Measurements from ENCODE around the gene CDC45.
A peak's percentile ranks its signal among the peaks of the same experiment; 100 is the strongest.

The CDC45 gene

DNA sequence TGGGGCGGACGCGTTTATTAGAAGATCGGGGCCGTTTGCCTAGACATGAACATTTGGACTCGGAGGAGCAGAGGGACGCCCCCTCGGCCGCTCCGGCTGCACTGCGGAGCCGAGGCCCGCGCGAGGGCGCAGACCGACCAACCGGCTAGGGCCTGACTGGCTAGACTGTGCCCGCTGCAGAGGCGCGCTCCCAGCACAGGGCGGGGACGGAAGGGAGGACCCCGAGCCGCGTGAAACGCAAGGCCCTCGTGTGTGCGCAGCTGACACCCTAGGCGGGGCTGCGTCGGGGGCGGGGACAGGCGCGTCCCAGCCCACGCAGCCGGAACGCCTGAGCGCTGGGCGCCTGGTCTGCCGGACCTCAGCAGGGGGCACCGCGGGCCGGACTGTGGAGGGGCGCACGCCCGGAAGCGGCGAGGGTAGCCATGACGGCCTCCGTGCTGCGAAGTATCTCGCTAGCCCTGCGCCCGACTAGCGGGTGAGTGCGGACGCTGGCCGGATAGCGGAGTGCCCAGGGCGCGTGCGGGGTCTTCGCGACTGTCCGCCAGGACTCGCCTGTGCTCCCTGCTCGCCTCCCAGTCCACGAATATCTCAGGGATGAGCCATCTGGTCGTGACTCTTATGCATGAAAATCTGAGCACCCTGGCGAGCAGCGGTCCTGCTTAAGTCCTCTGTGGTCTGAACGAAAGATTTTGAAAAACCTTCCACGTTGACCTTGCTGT is 47.4 kb upstream of the CDC45 start, which contains the start of gene MRPL40 (continued):
- TF ChIP-seq, protein P1, sequence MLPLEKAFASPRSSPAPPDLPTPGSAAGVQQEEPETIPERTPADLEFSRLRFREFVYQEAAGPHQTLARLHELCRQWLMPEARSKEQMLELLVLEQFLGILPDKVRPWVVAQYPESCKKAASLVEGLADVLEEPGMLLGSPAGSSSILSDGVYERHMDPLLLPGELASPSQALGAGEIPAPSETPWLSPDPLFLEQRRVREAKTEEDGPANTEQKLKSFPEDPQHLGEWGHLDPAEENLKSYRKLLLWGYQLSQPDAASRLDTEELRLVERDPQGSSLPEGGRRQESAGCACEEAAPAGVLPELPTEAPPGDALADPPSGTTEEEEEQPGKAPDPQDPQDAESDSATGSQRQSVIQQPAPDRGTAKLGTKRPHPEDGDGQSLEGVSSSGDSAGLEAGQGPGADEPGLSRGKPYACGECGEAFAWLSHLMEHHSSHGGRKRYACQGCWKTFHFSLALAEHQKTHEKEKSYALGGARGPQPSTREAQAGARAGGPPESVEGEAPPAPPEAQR (tag by site-specific recombination; IDR thresholded peaks at IDR 0.05) = peak; percentile 89; the same call in 1 of the 2 replicates
- TF ChIP-seq ZBTB7A (tag by site-specific recombination; IDR thresholded peaks at IDR 0.05; ENCODE audit: low read depth) = peak; percentile 77; the same call in 1 of the 2 replicates
- TF ChIP-seq ZNF2 (tag by site-specific recombination; IDR thresholded peaks at IDR 0.05) = peak; percentile 66; the same call in 1 of the 2 replicates
- TF ChIP-seq ZNF16 (tag by site-specific recombination; IDR thresholded peaks at IDR 0.05; ENCODE audit: low read depth) = no peak
- no peak for TF ChIP-seq ZNF670 (tag by site-specific recombination; IDR thresholded peaks at IDR 0.05; ENCODE audit: low read depth)
- peak; percentile 93 for TF ChIP-seq SP2 (tag by site-specific recombination; IDR thresholded peaks at IDR 0.05)
- no peak for TF ChIP-seq ZNF791 (tag by site-specific recombination; IDR thresholded peaks at IDR 0.05)
- peak; percentile 18; the same call in 1 of the 2 replicates for TF ChIP-seq OVOL3 (tag by site-specific recombination; IDR thresholded peaks at IDR 0.05)
- TF ChIP-seq ZNF548 (tag by site-specific recombination; IDR thresholded peaks at IDR 0.05) = no peak
- TF ChIP-seq ZNF248 (tag by site-specific recombination; IDR thresholded peaks at IDR 0.05) = no peak
- no peak for TF ChIP-seq ZNF521 (tag by site-specific recombination; IDR thresholded peaks at IDR 0.05)
- TF ChIP-seq KLF10 (tag by site-specific recombination; IDR thresholded peaks at IDR 0.05) = peak; percentile 84
- TF ChIP-seq ZNF600 (tag by site-specific recombination; IDR thresholded peaks at IDR 0.05) = peak; percentile 49; the same call in 1 of the 2 replicates
- TF ChIP-seq, protein P2, sequence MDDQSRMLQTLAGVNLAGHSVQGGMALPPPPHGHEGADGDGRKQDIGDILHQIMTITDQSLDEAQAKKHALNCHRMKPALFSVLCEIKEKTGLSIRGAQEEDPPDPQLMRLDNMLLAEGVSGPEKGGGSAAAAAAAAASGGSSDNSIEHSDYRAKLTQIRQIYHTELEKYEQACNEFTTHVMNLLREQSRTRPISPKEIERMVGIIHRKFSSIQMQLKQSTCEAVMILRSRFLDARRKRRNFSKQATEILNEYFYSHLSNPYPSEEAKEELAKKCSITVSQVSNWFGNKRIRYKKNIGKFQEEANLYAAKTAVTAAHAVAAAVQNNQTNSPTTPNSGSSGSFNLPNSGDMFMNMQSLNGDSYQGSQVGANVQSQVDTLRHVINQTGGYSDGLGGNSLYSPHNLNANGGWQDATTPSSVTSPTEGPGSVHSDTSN (CRISPR knock-in tag; IDR thresholded peaks at IDR 0.05) = peak; percentile 87; the same call in 1 of the 2 replicates
- TF ChIP-seq ZNF707 (tag by site-specific recombination; IDR thresholded peaks at IDR 0.05) = no peak
- no peak for TF ChIP-seq HOXA7 (CRISPR knock-in tag; IDR thresholded peaks at IDR 0.05; ENCODE audit: borderline replicate concordance)
- TF ChIP-seq ZNF24 (tag by site-specific recombination; IDR thresholded peaks at IDR 0.05) = peak; percentile 33
- peak; percentile 92; the same call in 1 of the 2 replicates for TF ChIP-seq GLI4 (tag by site-specific recombination; IDR thresholded peaks at IDR 0.05)
- TF ChIP-seq ZNF140 (tag by site-specific recombination; IDR thresholded peaks at IDR 0.05) = no peak
- peak; percentile 30; the same call in 1 of the 2 replicates for TF ChIP-seq ZNF488 (tag by site-specific recombination; IDR thresholded peaks at IDR 0.05)
- TF ChIP-seq, protein P3, sequence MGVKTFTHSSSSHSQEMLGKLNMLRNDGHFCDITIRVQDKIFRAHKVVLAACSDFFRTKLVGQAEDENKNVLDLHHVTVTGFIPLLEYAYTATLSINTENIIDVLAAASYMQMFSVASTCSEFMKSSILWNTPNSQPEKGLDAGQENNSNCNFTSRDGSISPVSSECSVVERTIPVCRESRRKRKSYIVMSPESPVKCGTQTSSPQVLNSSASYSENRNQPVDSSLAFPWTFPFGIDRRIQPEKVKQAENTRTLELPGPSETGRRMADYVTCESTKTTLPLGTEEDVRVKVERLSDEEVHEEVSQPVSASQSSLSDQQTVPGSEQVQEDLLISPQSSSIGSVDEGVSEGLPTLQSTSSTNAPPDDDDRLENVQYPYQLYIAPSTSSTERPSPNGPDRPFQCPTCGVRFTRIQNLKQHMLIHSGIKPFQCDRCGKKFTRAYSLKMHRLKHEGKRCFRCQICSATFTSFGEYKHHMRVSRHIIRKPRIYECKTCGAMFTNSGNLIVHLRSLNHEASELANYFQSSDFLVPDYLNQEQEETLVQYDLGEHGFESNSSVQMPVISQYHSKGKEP (tag by site-specific recombination; IDR thresholded peaks at IDR 0.05) = no peak
- TF ChIP-seq, protein P4, sequence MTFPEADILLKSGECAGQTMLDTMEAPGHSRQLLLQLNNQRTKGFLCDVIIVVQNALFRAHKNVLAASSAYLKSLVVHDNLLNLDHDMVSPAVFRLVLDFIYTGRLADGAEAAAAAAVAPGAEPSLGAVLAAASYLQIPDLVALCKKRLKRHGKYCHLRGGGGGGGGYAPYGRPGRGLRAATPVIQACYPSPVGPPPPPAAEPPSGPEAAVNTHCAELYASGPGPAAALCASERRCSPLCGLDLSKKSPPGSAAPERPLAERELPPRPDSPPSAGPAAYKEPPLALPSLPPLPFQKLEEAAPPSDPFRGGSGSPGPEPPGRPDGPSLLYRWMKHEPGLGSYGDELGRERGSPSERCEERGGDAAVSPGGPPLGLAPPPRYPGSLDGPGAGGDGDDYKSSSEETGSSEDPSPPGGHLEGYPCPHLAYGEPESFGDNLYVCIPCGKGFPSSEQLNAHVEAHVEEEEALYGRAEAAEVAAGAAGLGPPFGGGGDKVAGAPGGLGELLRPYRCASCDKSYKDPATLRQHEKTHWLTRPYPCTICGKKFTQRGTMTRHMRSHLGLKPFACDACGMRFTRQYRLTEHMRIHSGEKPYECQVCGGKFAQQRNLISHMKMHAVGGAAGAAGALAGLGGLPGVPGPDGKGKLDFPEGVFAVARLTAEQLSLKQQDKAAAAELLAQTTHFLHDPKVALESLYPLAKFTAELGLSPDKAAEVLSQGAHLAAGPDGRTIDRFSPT (tag by site-specific recombination; IDR thresholded peaks at IDR 0.05) = peak; percentile 75
- peak; percentile 46; the same call in 1 of the 2 replicates for TF ChIP-seq ZNF121 (tag by site-specific recombination; IDR thresholded peaks at IDR 0.05)
- no peak for TF ChIP-seq MEIS1 (CRISPR knock-in tag; IDR thresholded peaks at IDR 0.05; ENCODE audit: borderline replicate concordance)
- TF ChIP-seq SP7 (tag by site-specific recombination; IDR thresholded peaks at IDR 0.05) = peak; percentile 85
- TF ChIP-seq REPIN1 (tag by site-specific recombination; IDR thresholded peaks at IDR 0.05; ENCODE audit: low read depth) = peak; percentile 91; the same call in 1 of the 2 replicates
- TF ChIP-seq MYNN (tag by site-specific recombination; IDR thresholded peaks at IDR 0.05; ENCODE audit: borderline replicate concordance) = peak; percentile 85
- TF ChIP-seq ZBTB1 (tag by site-specific recombination; IDR thresholded peaks at IDR 0.05) = no peak; the same call in 1 of the 2 replicates
- no peak for TF ChIP-seq ZNF341 (tag by site-specific recombination; IDR thresholded peaks at IDR 0.05; ENCODE audit: low read depth)
- TF ChIP-seq ZNF202 (tag by site-specific recombination; IDR thresholded peaks at IDR 0.05; ENCODE audit: borderline replicate concordance) = no peak
- peak; percentile 89 for TF ChIP-seq ZNF660 (tag by site-specific recombination; IDR thresholded peaks at IDR 0.05)
- peak; percentile 92 for TF ChIP-seq GLIS2 (tag by site-specific recombination; IDR thresholded peaks at IDR 0.05)
- TF ChIP-seq ZNF223 (tag by site-specific recombination; IDR thresholded peaks at IDR 0.05) = no peak
- TF ChIP-seq ZNF169 (tag by site-specific recombination; IDR thresholded peaks at IDR 0.05) = no peak

Measured in HEK293 (cell line).